Iris pigment epithelial cell (primary cell): Measurements from ENCODE around the gene EPHX1.
"Not testable (repeated sequence)": the region's sequence is repeated elsewhere in the genome, so short reads cannot be mapped to it uniquely, and the experiment has no call there.

ENCODE experiments used
- DNase-seq: peaks from one replicate; pipeline ENCODE4 v3.0.0-alpha.2; 2011; ENCODE audit warnings: low read depth

EPHX1 gene

GRCh38 chr1:225777583-225778336 is 32.2 kb upstream of the EPHX1 start, which contains the start of gene SRP9:
Gene SRP9, plus strand, starts transcription at chr1:225777826. Its CDS starts 115 bp downstream, at chr1:225777941.
- DNase-seq, result peak; percentile 98

GRCh38 chr1:225778337-225778669 is 31.6 kb upstream of the EPHX1 start:
- DNase-seq, result no peak

GRCh38 chr1:225779165-225779564 is 30.8 kb upstream of the EPHX1 start:
- DNase-seq, result not testable (repeated sequence)

DNA sequence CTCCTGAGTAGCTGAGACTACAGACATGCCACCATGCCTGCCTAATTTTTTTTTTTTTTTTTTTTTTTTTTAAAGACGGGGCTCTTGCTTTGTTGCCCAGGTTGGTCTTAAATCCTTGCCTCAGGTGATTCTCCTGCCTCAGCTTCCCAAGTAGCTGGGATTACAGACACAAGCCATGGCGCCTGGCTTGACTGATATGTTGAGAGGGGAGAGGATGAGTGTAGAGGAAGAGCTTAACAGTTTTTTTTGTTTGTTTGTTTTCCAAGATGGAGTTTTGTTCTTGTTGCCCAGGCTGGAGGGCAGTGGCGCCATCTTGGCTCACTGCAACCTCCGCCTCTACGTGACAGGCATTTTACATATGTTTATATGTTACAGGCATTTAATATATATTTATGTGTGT is 29.8 kb upstream of the EPHX1 start:
- DNase-seq, result no peak

GRCh38 chr1:225780630-225781029 is 29.3 kb upstream of the EPHX1 start:
- no peak for DNase-seq

GRCh38 chr1:225789142-225789541 is 20.8 kb upstream of the EPHX1 start:
- not testable (repeated sequence) for DNase-seq

DNA sequence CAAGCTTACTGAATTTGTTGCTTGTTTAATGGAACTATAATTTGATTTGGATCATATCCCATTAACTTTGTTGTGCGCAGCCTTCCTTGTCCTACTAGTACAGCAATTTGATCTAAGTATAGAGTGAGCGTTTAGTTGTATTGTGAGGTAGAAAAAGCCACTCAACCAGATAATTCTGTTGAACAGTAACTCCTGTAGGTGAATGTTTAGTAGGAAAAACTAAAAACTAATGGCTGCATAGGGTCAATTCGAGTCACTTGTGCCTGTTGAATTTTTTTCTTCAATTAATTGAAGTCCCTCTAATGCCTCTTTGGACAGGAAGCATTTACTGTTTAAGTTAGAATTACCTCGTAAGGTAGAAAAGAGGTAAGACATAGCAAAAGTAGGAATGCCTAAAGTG is 15.0 kb upstream of the EPHX1 start:
- DNase-seq, result no peak

GRCh38 chr1:225796097-225796496 is 13.8 kb upstream of the EPHX1 start:
- not testable (repeated sequence) for DNase-seq

- DNase-seq, result not testable (repeated sequence)
Observed at GRCh38 chr1:225801146-225801545, 8.8 kb upstream of the EPHX1 start.

DNA sequence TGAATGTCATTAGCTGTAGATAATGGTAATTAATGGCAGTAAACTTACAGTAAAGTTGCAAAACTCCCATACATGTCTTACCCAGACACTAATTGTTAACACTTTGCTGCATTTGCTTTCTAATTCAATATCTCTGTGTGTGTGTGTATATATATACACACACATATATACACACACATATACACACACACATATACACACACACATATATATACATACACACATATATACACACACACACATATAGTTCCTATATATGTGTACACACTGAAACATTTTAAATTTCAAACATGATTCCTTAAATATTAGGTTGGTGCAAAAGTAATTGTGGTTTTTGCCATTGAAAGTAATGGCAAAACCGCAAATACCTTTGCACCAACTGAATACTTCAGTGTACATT is 3.7 kb upstream of the EPHX1 start:
- DNase-seq, result no peak

DNA sequence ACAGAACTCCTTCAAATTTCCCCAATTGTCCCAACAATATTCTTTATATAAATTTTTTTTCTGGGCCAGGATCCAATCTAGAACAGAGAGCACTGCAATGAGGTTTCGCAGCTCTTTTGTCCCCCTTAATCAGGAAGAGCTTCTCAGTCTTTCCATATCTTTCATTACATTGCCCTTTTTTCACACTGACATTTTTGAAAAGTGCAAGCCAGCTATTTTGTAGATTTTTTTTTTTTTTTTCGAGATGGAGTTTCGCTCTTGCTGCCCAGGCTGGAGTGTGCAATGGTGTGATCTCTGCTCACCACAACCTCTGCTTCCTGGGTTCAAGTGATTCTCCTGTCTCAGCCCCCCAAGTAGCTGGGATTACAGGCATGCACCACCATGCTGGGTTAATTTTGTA is 3.2 kb upstream of the EPHX1 start:
- DNase-seq, result not testable (repeated sequence)

DNA sequence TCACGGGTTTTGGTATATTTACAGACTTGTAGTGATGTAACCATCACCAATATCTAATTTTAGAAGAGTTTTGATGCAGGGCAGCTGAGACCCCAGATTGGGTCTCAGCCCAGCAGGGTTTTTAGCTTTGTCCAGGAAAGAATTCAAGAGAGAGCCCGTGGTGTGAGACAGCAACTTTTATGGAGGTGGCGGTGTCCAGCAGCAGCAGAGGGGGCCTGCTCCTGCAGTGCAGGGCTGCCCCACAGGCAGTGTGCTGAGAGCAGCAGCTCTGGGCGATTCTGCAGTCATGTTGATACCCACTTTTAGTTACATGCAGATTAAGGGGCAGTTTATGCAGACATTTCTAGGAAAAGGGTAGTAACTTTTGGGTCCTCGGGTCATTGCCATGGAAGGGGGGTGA is 1.8 kb upstream of the EPHX1 start:
- DNase-seq, result no peak

- DNase-seq, result peak; percentile 40
Observed at GRCh38 chr1:225810579-225811538, 935 bp downstream of the EPHX1 start.

DNA sequence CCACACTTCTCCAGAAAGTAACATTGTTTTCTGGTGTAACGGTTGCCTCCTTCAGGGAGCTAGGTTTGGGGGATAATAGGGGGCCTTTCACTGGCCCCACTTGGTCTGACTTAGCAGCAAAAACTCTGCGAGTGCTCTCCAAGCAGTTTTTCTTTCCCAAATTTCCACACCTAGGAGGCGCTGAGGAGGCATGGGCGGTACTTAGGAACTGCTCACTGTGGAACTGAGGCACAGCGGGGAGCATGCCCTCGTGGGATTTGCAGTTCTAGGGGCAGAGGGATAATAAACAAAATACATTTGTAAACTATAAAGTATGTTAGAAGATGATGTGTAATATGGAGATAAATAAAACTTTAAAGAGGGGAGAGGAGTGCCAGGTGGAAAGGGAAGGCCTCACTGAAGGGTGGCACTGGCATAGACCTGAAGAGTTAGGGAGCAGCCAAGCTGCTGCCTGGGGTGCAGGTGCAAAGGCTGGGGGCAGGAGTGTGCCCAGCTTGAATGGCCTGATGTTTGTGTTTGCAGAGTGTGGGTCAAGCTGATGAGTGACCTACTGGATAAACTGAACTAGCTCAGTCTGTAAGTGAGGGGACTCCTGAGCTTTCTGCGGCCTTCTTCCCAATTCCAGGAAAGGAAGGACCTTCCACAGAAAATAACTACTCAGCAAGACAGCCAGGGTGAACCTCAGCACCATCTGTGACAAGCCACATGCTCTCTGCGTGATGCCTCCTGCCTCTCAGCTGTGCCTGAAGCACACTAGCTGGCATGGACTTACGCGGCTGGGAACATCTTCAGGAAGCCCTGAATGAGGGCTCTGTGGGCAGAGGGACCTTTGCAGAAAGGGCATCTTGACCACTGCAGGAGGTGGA is 1.9 kb downstream of the EPHX1 start:
- DNase-seq, result peak; percentile 34

- no peak for DNase-seq
Observed at GRCh38 chr1:225812488-225813213, 2.7 kb downstream of the EPHX1 start.

GRCh38 chr1:225813214-225813964 is 3.5 kb downstream of the EPHX1 start:
- DNase-seq, result peak; percentile 77

GRCh38 chr1:225814381-225814780 is 4.5 kb downstream of the EPHX1 start:
- no peak for DNase-seq

GRCh38 chr1:225815090-225815489 is 5.2 kb downstream of the EPHX1 start:
- DNase-seq, result not testable (repeated sequence)

DNA sequence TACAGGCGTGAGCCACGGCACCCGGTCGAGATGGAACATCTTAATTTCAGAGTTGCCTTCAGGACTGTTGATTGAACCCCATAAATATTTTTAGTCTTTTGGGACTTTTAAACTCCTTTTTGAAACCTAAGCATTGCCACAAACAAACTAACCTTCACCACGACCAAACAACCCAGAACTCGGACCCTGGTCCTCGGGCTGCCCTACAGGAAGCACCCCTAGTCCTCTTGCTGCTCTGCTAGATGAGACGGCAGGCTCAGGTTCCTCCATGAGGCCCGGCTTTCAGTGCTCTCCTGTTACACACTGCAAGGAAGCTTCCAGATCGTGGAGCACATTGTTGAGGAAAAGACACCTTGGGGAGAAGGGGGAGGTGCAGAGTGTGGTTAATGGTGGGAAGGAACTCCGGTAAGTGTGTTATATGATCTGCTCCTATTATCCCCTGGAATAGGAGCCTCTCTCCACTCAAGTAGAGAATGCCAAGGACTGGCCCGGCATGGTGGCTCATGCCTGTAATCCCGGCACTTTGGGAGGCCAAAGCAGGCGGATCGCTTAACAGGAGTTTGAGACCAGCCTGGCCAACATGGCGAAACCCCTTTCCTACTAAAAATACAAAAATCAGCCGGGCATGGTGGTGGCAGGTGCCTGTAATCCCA is 5.7 kb downstream of the EPHX1 start:
- DNase-seq, result no peak
